Measurements from ENCODE around the gene SRD5A3. TPM values are rescaled to one million over a fixed set of nuclear protein-coding genes. Genes with fewer than 3 reads are reported as not detected.
"Not testable (repeated sequence)": the region's sequence is repeated elsewhere in the genome, so short reads cannot be mapped to it uniquely, and the experiment has no call there.

Gene SRD5A3
- total RNA-seq, 1 experiment from 2014 or later = 26.1 TPM

DNA sequence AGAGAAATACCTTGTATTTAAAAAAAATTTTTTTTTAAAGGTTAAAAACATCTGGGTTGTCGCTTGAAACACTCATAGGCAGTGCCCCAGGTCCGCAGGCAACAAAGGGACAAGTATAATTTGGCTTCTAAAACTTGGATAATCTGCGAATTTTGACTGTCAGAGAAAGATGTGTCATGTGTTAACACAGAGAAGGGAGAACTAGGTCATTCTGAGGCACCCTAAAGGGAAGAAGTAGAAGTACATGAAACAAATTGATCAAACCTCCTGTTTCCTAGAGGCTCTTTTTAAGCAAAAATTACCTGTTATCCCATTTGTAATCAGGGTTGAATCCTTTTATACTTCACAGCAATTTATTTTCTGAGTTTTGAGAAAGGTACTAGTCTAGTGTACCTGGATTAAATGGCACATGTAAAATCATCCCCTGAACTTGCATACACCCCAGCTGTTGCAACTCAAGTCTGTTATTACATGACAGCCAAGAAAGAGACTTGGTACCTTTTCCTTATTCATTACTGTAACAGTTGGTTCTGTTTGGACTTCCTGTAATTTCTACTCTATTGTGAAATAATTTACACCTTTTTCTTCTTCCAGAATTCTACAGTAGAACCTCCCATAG lies 1.7 kb downstream of the SRD5A3 start:
- Mint-ChIP-seq H3K27ac (ENCODE audit: low read depth, unreplicated experiment) (peak overlapping the region; percentile 71), H3K27me3 (ENCODE audit: insufficient read depth, unreplicated experiment) (no peaks in the 10 kb centered on the region), H3K4me1 (ENCODE audit: insufficient read depth, unreplicated experiment) (peaks cover 35% of the 10 kb centered on the region), H3K36me3 (ENCODE audit: insufficient read depth, unreplicated experiment) (no peaks in the 10 kb centered on the region), H3K4me3 (ENCODE audit: unreplicated experiment) (peak overlapping the region; percentile 77), H3K9me3 (ENCODE audit: unreplicated experiment) (no peaks in the 10 kb centered on the region)
- TF ChIP-seq, protein P1, sequence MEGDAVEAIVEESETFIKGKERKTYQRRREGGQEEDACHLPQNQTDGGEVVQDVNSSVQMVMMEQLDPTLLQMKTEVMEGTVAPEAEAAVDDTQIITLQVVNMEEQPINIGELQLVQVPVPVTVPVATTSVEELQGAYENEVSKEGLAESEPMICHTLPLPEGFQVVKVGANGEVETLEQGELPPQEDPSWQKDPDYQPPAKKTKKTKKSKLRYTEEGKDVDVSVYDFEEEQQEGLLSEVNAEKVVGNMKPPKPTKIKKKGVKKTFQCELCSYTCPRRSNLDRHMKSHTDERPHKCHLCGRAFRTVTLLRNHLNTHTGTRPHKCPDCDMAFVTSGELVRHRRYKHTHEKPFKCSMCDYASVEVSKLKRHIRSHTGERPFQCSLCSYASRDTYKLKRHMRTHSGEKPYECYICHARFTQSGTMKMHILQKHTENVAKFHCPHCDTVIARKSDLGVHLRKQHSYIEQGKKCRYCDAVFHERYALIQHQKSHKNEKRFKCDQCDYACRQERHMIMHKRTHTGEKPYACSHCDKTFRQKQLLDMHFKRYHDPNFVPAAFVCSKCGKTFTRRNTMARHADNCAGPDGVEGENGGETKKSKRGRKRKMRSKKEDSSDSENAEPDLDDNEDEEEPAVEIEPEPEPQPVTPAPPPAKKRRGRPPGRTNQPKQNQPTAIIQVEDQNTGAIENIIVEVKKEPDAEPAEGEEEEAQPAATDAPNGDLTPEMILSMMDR (IDR thresholded peaks at IDR 0.05; ENCODE audit: unreplicated experiment) = no peak
- POLR2A ChIA-PET = interaction anchor here (1.0 to 17.4 kb wide), 7 partner anchors 8 to 198 kb away, joined by 3 to 387 read pairs (median 11); partner anchors contain the start of gene TMEM165
- CTCF ChIA-PET = interaction anchor here (0.7 to 3.7 kb wide), 22 partner anchors 8 to 390 kb away, joined by 3 to 37 read pairs (median 4); partner anchors contain the start of genes CLOCK and TMEM165
- TSS peak; percentile 69 for BruUV-seq (replicated peaks)
- DNase-seq (ENCODE audit: unreplicated experiment) = peak; percentile 48
- intact Hi-C loops (cut with micrococcal nuclease) = loop anchor here (2.0 to 5.0 kb wide), 5 partner anchors 75 to 519 kb away; partner anchors contain the start of gene CLOCK

DNA sequence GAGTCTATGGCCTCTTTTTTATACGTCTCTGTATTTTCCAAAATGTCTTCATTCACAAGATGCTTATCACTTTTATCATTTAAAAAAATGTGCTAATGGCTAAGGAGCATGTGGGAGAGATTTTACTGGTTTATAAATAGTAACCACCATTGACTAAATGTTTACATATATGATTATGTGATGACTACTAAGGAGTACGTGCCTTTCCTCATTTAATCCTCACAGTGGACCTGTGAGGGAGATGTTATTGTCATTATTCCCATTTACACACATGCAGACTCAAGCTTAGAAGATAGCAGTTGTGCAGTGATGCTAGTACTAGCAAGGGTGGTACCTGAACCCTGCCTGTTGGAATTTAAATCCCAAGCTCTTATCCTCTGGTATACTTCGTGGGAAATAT lies 2.4 kb downstream of the SRD5A3 start:
- Mint-ChIP-seq H3K9me3 (ENCODE audit: unreplicated experiment) (no peaks in the 10 kb centered on the region), H3K27ac (ENCODE audit: low read depth, unreplicated experiment) (no peak overlapping the region), H3K36me3 (ENCODE audit: insufficient read depth, unreplicated experiment) (no peaks in the 10 kb centered on the region), H3K4me3 (ENCODE audit: unreplicated experiment) (peak overlapping the region; percentile 77), H3K4me1 (ENCODE audit: insufficient read depth, unreplicated experiment) (peaks cover 37% of the 10 kb centered on the region), H3K27me3 (ENCODE audit: insufficient read depth, unreplicated experiment) (no peaks in the 10 kb centered on the region)
- DNase-seq (ENCODE audit: unreplicated experiment) = peak; percentile 25
- TF ChIP-seq, protein P1 (IDR thresholded peaks at IDR 0.05; ENCODE audit: unreplicated experiment) = no peak
- intact Hi-C loops (cut with micrococcal nuclease) = loop anchor here (5.0 kb wide), 2 partner anchors 74 to 89 kb away; no protein-coding TSS in a partner anchor
- CTCF ChIA-PET = interaction anchor here (0.6 to 1.0 kb wide), 3 partner anchors 28 to 377 kb away, joined by 3 to 4 read pairs (median 3); no protein-coding TSS in a partner anchor
- BruUV-seq (replicated peaks) = no TSS peak
- POLR2A ChIA-PET = interaction anchor here (0.7 to 17.4 kb wide), 5 partner anchors 11 to 1263 kb away, joined by 3 to 387 read pairs (median 3); partner anchors contain the start of genes NMU and TMEM165

GRCh38 chr4:55350870-55351269 lies 4.8 kb downstream of the SRD5A3 start:
- BruUV-seq (replicated peaks); H3K4me3 Mint-ChIP-seq (ENCODE audit: unreplicated experiment); H3K27me3 Mint-ChIP-seq (ENCODE audit: insufficient read depth, unreplicated experiment); H3K9me3 Mint-ChIP-seq (ENCODE audit: unreplicated experiment); H3K27ac Mint-ChIP-seq (ENCODE audit: low read depth, unreplicated experiment); H3K36me3 Mint-ChIP-seq (ENCODE audit: insufficient read depth, unreplicated experiment); intact Hi-C loops (cut with micrococcal nuclease): not testable (repeated sequence)
- ChIA-PET CTCF (interaction anchor here (0.7 kb wide), 3 partner anchors 9 to 46 kb away, joined by 3 to 6 read pairs (median 3); no protein-coding TSS in a partner anchor), POLR2A (interaction anchor here (0.6 to 17.4 kb wide), 6 partner anchors 8 to 380 kb away, joined by 3 to 387 read pairs (median 4); partner anchors contain the start of gene TMEM165)
- H3K4me1 Mint-ChIP-seq (ENCODE audit: insufficient read depth, unreplicated experiment) = peaks cover 39% of the 10 kb centered on the region
- DNase-seq (ENCODE audit: unreplicated experiment) = peak; percentile 93

DNA sequence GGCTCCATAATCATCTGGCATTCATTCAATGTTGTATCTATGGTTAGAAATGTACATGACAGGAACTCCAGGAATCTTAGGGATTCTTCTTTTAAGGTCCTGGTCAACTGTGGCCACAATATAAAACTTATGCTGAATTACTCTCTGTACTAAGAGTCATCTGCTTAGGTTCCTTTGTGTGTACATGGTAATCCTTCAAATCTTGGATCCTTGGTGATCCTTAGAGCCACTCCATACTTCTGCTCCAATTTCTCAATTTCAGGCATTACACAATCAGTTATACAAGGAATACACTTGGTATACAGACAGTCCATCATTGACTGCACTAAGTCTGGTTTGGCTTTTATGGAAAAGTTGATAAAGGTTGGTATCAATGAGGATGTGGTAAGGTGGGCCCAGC lies 5.8 kb downstream of the SRD5A3 start:
- intact Hi-C loops (cut with micrococcal nuclease) = no loop called here
- Mint-ChIP-seq H3K4me1 (ENCODE audit: insufficient read depth, unreplicated experiment) (peaks cover 42% of the 10 kb centered on the region), H3K4me3 (ENCODE audit: unreplicated experiment) (no peak overlapping the region), H3K9me3 (ENCODE audit: unreplicated experiment) (no peaks in the 10 kb centered on the region), H3K27ac (ENCODE audit: low read depth, unreplicated experiment) (no peak overlapping the region), H3K36me3 (ENCODE audit: insufficient read depth, unreplicated experiment) (no peaks in the 10 kb centered on the region), H3K27me3 (ENCODE audit: insufficient read depth, unreplicated experiment) (no peaks in the 10 kb centered on the region)
- peak; percentile 39 for DNase-seq (ENCODE audit: unreplicated experiment)
- no TSS peak for BruUV-seq (replicated peaks)
- TF ChIP-seq, protein P1 (IDR thresholded peaks at IDR 0.05; ENCODE audit: unreplicated experiment) = no peak
- POLR2A ChIA-PET = interaction anchor here (1.5 to 17.4 kb wide), 2 partner anchors 38 to 44 kb away, joined by 4 to 387 read pairs; partner anchors contain the start of gene TMEM165
- CTCF ChIA-PET = interaction anchor here (0.7 kb wide), 1 partner anchor 45 kb away, joined by 3 read pairs; no protein-coding TSS in a partner anchor

Data from MCF 10A (cell line).